Keratinocyte (primary cell): ENCODE measurements around the gene TMEM237.

ENCODE experiments used
- CTCF ChIP-seq, 3 experiments: IDR thresholded peaks in 1 of 3; conservative IDR thresholded peaks in 1 of 3; optimal IDR thresholded peaks in 1 of 3; 2 replicates in 2 of 3; 3 replicates in 1 of 3; pipeline versions ENCODE3 to v1.5.1; 2011; ENCODE audit warnings: low read length in 3 of 3, mild to moderate bottlenecking in 3 of 3, moderate library complexity in 2 of 3, control low read depth in 1 of 3, inconsistent platforms in 1 of 3; ENCODE audit not compliant: insufficient read depth in 2 of 3; ENCODE audit errors: extremely low read depth in 1 of 3
- EZH2 ChIP-seq: IDR thresholded peaks from one replicate; pipeline ENCODE4 v1.6.1; 2012; ENCODE audit warnings: inconsistent platforms, mild to moderate bottlenecking, low read length, moderate library complexity

- TF ChIP-seq CTCF (optimal IDR thresholded peaks at IDR 0.05 in 1 of 3, IDR thresholded peaks at IDR 0.05 in 1 of 3, conservative IDR thresholded peaks at IDR 0.05 in 1 of 3; ENCODE audit: extremely low read depth in 1 of 3, insufficient read depth in 2 of 3, low read length in 3 of 3) (no peak), EZH2 (no peak)
Measured at GRCh38 chr2:201653221-201653620, 9.9 kb upstream of the TMEM237 start.
